ENCODE measurements around the gene SIGMAR1. TPM values are rescaled to one million over a fixed set of nuclear protein-coding genes. Genes with fewer than 3 reads are reported as not detected.
A peak's percentile ranks its signal among the peaks of the same experiment; 100 is the strongest.
"Not testable (repeated sequence)": the region's sequence is repeated elsewhere in the genome, so short reads cannot be mapped to it uniquely, and the experiment has no call there.

Gene SIGMAR1
- total RNA-seq, 1 donor from 2014 or later = 130 TPM

DNA sequence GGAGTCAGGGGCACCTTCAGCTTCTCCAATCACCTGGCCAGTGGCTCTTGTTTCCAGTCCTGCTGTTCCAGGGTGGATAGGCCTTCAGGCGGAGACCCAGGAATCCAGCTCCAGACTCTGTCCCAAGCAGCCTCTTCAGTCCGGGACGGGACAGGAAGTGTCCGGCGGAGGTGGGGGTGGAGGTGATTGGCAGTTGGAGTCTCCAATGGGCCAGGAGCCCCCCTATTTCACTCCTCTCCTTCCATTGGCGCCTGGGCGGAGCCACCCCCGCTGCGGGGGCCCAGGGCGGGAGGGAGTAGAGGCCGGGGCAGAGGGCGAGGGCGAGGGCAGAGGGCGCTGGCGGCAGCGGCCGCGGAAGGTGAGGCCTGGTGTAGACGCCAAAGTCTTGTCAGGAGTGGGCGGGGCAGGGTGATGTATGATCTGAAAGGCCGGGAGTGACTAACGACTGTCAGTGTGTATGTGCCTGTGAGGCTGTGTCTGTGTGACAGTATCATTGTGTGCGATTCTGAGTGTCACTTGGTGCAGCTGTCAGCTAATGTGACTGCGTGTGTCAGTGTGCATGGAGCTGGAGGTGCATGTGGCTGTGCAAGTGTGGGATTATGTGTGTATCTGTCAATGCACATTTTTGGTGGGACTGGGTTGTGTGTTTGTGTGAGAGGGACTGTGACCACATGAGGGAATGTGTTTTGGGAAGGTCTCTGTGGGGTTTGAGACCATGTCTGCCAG, 14.5 kb upstream of the SIGMAR1 start, which contains the start of gene IL11RA:
TSS of gene IL11RA (plus strand) at position 310 of the 726 bp plus-strand sequence. CDS start 3,033 bp downstream, outside the sequence.
- H3K27me3 Mint-ChIP-seq (ENCODE audit: insufficient read depth) = no peaks in the 10 kb centered on the region
- H3K36me3 Mint-ChIP-seq (ENCODE audit: low read depth) = peaks cover 24% of the 10 kb centered on the region
- H3K27ac Mint-ChIP-seq = peak within 1 kb of the TSS; percentile 43
- H3K9me3 Mint-ChIP-seq = no peaks in the 10 kb centered on the region
- no peak for DNase-seq (ENCODE audit: low spot score)
- H3K4me1 Mint-ChIP-seq (ENCODE audit: low read depth) = peaks cover 36% of the 10 kb centered on the region
- intact Hi-C loops (cut with micrococcal nuclease) = no loop called here
- H3K4me3 Mint-ChIP-seq = no peak within 1 kb of the TSS

DNA sequence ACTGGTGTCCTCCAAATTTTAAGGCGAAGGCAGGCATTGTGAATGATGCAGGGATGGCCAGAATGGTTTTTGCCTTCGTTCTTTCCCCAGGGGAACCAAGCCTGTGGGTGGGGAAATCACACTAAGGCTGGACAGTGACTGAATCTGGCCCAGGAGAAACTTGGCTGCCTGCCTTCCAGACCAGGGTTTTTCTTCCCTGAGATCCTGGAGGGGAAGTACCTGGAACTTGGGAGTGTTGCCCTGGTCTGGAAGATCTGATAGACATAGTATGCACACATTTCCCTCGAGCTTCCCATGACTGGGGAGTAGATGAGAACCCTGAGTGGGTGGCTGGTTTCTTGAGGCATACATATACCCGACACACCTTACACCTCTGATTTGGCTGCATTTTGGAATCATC, 13.7 kb upstream of the SIGMAR1 start:
- H3K27me3 Mint-ChIP-seq (ENCODE audit: insufficient read depth) = no peaks in the 10 kb centered on the region
- intact Hi-C loops (cut with micrococcal nuclease) = no loop called here
- H3K4me1 Mint-ChIP-seq (ENCODE audit: low read depth) = peaks cover 38% of the 10 kb centered on the region
- peaks cover 24% of the 10 kb centered on the region for H3K36me3 Mint-ChIP-seq (ENCODE audit: low read depth)
- H3K27ac Mint-ChIP-seq = no peak overlapping the region
- DNase-seq (ENCODE audit: low spot score) = no peak
- no peaks in the 10 kb centered on the region for H3K9me3 Mint-ChIP-seq
- H3K4me3 Mint-ChIP-seq = no peak overlapping the region

GRCh38 chr9:34650816-34651215, 13.2 kb upstream of the SIGMAR1 start:
- intact Hi-C loops (cut with micrococcal nuclease) = no loop called here
- DNase-seq (ENCODE audit: low spot score) = no peak
- no peaks in the 10 kb centered on the region for H3K27me3 Mint-ChIP-seq (ENCODE audit: insufficient read depth)
- H3K36me3 Mint-ChIP-seq (ENCODE audit: low read depth) = peaks cover 23% of the 10 kb centered on the region
- H3K4me1 Mint-ChIP-seq (ENCODE audit: low read depth) = peaks cover 43% of the 10 kb centered on the region
- no peak overlapping the region for H3K4me3 Mint-ChIP-seq
- no peak overlapping the region for H3K27ac Mint-ChIP-seq
- no peaks in the 10 kb centered on the region for H3K9me3 Mint-ChIP-seq

GRCh38 chr9:34648673-34649072, 11.1 kb upstream of the SIGMAR1 start:
- Mint-ChIP-seq H3K27me3 (ENCODE audit: insufficient read depth) (no peaks in the 10 kb centered on the region), H3K9me3 (no peaks in the 10 kb centered on the region), H3K27ac (no peak overlapping the region), H3K36me3 (ENCODE audit: low read depth) (peaks cover 23% of the 10 kb centered on the region), H3K4me3 (peak overlapping the region; percentile 96), H3K4me1 (ENCODE audit: low read depth) (peaks cover 44% of the 10 kb centered on the region)
- no peak for DNase-seq (ENCODE audit: low spot score)
- intact Hi-C loops (cut with micrococcal nuclease) = no loop called here

DNA sequence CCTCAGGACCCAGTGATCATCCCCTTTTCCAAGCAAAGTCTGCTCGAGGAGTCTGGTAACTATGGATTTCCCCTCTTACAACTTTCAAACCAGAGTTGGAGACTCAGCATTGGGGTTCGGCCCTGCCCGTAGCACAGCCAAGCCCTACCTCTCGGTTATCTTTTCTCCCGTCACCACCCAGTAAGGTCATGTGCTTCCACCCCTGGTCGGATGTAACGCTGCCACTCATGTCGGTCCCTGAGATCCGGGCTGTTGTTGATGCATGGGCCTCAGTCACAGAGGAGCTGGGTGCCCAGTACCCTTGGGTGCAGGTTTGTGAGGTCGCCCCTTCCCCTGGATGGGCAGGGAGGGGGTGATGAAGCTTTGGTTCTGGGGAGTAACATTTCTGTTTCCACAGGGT, 10.1 kb upstream of the SIGMAR1 start:
- no peaks in the 10 kb centered on the region for H3K9me3 Mint-ChIP-seq
- DNase-seq (ENCODE audit: low spot score) = no peak
- intact Hi-C loops (cut with micrococcal nuclease) = loop anchor here (2.0 kb wide), 1 partner anchor 189 kb away; the partner anchor contains the start of genes DNAI1 and FAM219A
- peaks cover 23% of the 10 kb centered on the region for H3K36me3 Mint-ChIP-seq (ENCODE audit: low read depth)
- H3K27me3 Mint-ChIP-seq (ENCODE audit: insufficient read depth) = no peaks in the 10 kb centered on the region
- H3K27ac Mint-ChIP-seq = peak overlapping the region; percentile 88
- peak overlapping the region; percentile 96 for H3K4me3 Mint-ChIP-seq
- H3K4me1 Mint-ChIP-seq (ENCODE audit: low read depth) = peaks cover 37% of the 10 kb centered on the region

GRCh38 chr9:34647084-34647403, 9.5 kb upstream of the SIGMAR1 start:
- Mint-ChIP-seq H3K36me3 (ENCODE audit: low read depth) (peaks cover 19% of the 10 kb centered on the region), H3K4me1 (ENCODE audit: low read depth) (peaks cover 32% of the 10 kb centered on the region), H3K27ac (peak overlapping the region; percentile 88), H3K4me3 (peak overlapping the region; percentile 96), H3K9me3 (no peaks in the 10 kb centered on the region), H3K27me3 (ENCODE audit: insufficient read depth) (no peaks in the 10 kb centered on the region)
- DNase-seq (ENCODE audit: low spot score) = no peak
- intact Hi-C loops (cut with micrococcal nuclease) = loop anchor here (2.0 kb wide), 1 partner anchor 188 kb away; the partner anchor contains the start of genes DNAI1 and FAM219A

GRCh38 chr9:34646211-34647083, 8.9 kb upstream of the SIGMAR1 start, which contains the start of gene GALT:
Gene GALT (plus strand): TSS chr9:34646675. CDS start chr9:34646705, 30 bp downstream.
- peak within 1 kb of the TSS; percentile 96 for H3K4me3 Mint-ChIP-seq
- H3K4me1 Mint-ChIP-seq (ENCODE audit: low read depth) = peaks cover 33% of the 10 kb centered on the region
- no peaks in the 10 kb centered on the region for H3K9me3 Mint-ChIP-seq
- H3K27me3 Mint-ChIP-seq (ENCODE audit: insufficient read depth) = no peaks in the 10 kb centered on the region
- H3K36me3 Mint-ChIP-seq (ENCODE audit: low read depth) = peaks cover 19% of the 10 kb centered on the region
- DNase-seq (ENCODE audit: low spot score) = peak; percentile 95
- intact Hi-C loops (cut with micrococcal nuclease) = loop anchor here (1.0 to 2.0 kb wide), 6 partner anchors 9 to 317 kb away; partner anchors contain the start of genes DNAI1, FAM219A, KIF24 and NUDT2
- peak within 1 kb of the TSS; percentile 88 for H3K27ac Mint-ChIP-seq

DNA sequence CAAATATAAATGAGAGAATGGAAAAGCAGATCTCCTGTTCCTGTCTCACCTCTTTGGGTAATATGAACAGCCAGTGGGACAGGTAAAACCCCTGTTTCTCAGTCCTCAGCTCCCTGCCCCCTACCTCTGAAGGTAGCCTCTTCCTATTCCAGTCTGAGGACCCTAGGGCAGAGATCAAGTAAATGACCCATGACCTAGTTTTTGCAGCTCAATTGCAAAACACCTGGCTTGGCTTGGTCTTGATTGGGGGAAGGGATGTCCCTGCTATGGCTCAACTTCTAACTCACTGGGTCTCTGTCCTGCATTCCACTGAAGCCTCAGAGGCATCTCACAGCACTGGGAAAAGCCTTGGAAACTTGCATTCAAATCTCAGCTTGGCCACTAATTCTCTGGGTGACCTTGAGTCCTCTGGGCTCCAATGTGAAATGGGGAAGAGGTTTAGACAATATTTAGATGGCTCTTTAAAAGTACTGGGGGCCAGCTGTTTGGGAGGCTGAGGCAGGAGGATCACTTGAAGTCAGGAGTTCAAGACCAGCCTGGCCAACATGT, 7.3 kb upstream of the SIGMAR1 start:
- no peak for DNase-seq (ENCODE audit: low spot score)
- Mint-ChIP-seq H3K4me1 (ENCODE audit: low read depth) (peaks cover 37% of the 10 kb centered on the region), H3K4me3 (no peak overlapping the region), H3K27ac (no peak overlapping the region), H3K36me3 (ENCODE audit: low read depth) (peaks cover 17% of the 10 kb centered on the region), H3K9me3 (no peaks in the 10 kb centered on the region), H3K27me3 (ENCODE audit: insufficient read depth) (no peaks in the 10 kb centered on the region)
- intact Hi-C loops (cut with micrococcal nuclease) = no loop called here

- Mint-ChIP-seq H3K36me3 (ENCODE audit: low read depth) (no peaks in the 10 kb centered on the region), H3K9me3 (no peaks in the 10 kb centered on the region), H3K4me1 (ENCODE audit: low read depth) (peaks cover 31% of the 10 kb centered on the region), H3K27me3 (ENCODE audit: insufficient read depth) (no peaks in the 10 kb centered on the region), H3K27ac (no peak overlapping the region), H3K4me3 (no peak overlapping the region)
- no peak for DNase-seq (ENCODE audit: low spot score)
- intact Hi-C loops (cut with micrococcal nuclease) = no loop called here
Observed at GRCh38 chr9:34642679-34643078, 5.1 kb upstream of the SIGMAR1 start.

GRCh38 chr9:34639322-34639721, 1.7 kb upstream of the SIGMAR1 start:
- intact Hi-C loops (cut with micrococcal nuclease) = loop anchor here (5.0 to 10.0 kb wide), 2 partner anchors 37 to 435 kb away; partner anchors contain the start of genes FANCG and VCP
- not testable (repeated sequence) for DNase-seq (ENCODE audit: low spot score); H3K9me3 Mint-ChIP-seq; H3K27ac Mint-ChIP-seq; H3K4me3 Mint-ChIP-seq; H3K27me3 Mint-ChIP-seq (ENCODE audit: insufficient read depth)
- H3K36me3 Mint-ChIP-seq (ENCODE audit: low read depth) = peaks cover 16% of the 10 kb centered on the region
- H3K4me1 Mint-ChIP-seq (ENCODE audit: low read depth) = peaks cover 32% of the 10 kb centered on the region

DNA sequence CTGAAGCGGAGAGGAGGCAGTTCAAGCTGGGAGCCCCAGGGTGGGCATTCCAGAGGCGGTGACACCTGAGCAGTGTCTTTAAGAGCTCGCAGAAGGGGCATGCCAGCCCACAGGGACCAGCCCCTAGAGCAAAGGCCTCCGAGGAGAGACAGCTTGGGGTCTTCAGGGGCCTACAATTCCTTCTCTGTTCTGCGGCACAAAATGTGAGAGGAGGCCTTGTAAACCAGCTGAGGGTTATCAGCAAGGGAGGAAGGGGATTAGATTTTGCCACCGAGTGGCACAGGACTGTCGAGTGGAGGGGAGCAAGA, 505 bp upstream of the SIGMAR1 start:
- H3K9me3 Mint-ChIP-seq = no peaks in the 10 kb centered on the region
- H3K27me3 Mint-ChIP-seq (ENCODE audit: insufficient read depth) = no peaks in the 10 kb centered on the region
- intact Hi-C loops (cut with micrococcal nuclease) = loop anchor here (1.0 to 10.0 kb wide), 3 partner anchors 26 to 437 kb away; partner anchors contain the start of genes FANCG and VCP
- peak overlapping the region; percentile 62 for H3K27ac Mint-ChIP-seq
- peak overlapping the region; percentile 97 for H3K4me3 Mint-ChIP-seq
- peaks cover 39% of the 10 kb centered on the region for H3K4me1 Mint-ChIP-seq (ENCODE audit: low read depth)
- no peak for DNase-seq (ENCODE audit: low spot score)
- peaks cover 22% of the 10 kb centered on the region for H3K36me3 Mint-ChIP-seq (ENCODE audit: low read depth)

DNA sequence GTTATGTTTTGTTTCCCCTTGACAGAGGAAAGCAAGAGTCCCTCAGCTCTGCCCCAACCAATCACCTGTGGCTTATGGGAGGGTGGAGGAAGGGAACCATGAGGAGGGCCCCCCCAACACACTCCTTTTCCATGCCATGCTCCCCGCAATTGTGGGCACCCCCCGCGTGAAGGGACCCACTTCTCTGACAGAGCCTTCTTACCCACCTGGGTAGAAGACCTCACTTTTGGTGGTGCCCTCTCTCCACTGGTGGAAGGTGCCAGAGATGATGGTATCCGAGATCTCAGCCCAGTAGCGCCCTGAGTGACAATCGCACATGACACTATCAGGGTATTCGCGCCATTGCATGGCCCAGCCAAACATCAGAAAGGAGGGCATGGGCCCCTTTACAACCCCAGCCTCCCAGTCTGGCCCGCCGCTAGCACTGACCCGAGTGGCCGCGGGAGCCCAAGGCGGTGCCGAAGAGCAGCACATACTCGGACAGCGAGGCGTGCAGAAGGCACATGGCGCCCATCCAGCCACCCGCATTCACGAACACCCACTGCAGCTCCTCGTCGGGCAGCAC, 714 bp downstream of the SIGMAR1 start:
- Mint-ChIP-seq H3K9me3 (no peaks in the 10 kb centered on the region), H3K36me3 (ENCODE audit: low read depth) (peaks cover 31% of the 10 kb centered on the region), H3K27me3 (ENCODE audit: insufficient read depth) (no peaks in the 10 kb centered on the region), H3K27ac (peak overlapping the region; percentile 88), H3K4me3 (peak overlapping the region; percentile 97), H3K4me1 (ENCODE audit: low read depth) (peaks cover 39% of the 10 kb centered on the region)
- peak; percentile 15 for DNase-seq (ENCODE audit: low spot score)
- intact Hi-C loops (cut with micrococcal nuclease) = loop anchor here (1.0 to 10.0 kb wide), 6 partner anchors 9 to 438 kb away; partner anchors contain the start of genes DCTN3, DNAI1, FAM219A and FANCG

Measured in activated T-helper 1 cell treated with anti-CD3 and anti-CD28 coated beads, Interleukin-12 subunit alpha, Interleukin-12 subunit beta, Interleukin-2, Interleukin-4 antibody, amounts not matched to agents 30 ng/mL and 10 ng/mL and 1 ng/mL, durations not matched to agents 14 hours and 24 hours and 36 hours (primary cell).